ENCODE results near the gene LRRC37A3.

DNA sequence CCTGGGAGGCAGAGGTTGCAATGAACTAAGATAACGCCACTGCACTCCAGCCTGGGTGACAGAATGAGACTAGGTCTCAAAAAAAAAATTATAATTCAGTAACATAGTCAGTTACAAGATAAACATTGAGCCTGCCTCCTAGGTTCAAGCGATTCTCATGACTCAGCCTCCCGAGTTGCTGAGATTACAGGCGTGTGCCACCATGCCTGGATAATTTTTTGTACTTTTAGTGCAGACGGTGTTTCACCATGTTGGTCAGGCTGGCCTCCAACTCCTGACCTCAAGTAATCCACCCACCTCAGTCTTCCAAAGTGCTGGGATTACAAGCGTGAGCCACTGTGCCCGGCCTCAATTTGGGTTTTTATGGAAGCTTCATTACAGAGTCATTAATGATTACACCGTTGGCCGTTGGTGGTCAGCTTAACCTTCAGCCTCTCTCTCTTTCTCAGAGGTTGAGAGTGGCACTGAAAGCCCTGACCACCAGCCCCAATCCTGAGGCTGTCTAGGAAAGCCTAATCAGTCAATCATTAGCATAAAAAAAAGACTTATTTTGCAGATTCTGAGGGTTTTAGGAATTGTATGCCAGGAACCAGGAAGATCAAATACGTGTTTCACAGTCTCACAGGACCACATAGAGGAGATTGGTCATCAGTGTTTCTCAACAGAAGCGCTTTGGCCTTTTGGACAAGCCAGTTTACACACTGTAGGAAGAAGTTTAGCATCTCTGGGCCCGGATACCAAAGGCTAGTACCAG, 1.3 kb upstream of the LRRC37A3 start:
- no peak for TF ChIP-seq CTCF (IDR thresholded peaks at IDR 0.05; ENCODE audit: insufficient read depth, low read depth, low read length)
- TF ChIP-seq EZH2 (IDR thresholded peaks at IDR 0.05; ENCODE audit: insufficient read depth, low read length) = no peak

Data from astrocyte (in vitro differentiated cells and primary cell).